Superior temporal gyrus (tissue), 1 donor: ENCODE data around the gene TMEM30A.

ENCODE experiments used
- DNase-seq: peaks from one replicate; pipeline ENCODE4 v3.0.0-alpha.2; 2016; ENCODE audit errors: extremely low spot score

Gene TMEM30A

GRCh38 chr6:75262716-75263400 is 21.7 kb downstream of the TMEM30A start:
- DNase-seq = no peak

DNA sequence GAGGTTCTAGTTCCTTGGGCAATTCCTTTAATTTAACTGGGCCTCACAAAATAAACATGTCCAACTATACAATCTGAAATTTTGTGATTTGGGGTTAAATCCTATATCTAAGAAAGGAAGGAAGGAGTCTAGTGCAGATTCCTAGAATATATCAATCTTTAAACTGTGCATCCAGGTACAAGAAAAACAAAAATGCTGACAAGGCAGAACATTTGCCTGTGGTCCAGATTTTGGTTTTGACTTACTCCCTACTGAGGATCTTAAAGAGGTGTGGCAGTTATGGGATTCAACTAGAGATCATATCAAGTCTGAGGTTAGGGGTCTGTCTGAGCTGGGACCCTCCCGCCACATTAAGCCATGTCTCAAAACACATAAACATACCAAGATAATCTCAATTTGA is 23.3 kb downstream of the TMEM30A start:
- DNase-seq = no peak

DNA sequence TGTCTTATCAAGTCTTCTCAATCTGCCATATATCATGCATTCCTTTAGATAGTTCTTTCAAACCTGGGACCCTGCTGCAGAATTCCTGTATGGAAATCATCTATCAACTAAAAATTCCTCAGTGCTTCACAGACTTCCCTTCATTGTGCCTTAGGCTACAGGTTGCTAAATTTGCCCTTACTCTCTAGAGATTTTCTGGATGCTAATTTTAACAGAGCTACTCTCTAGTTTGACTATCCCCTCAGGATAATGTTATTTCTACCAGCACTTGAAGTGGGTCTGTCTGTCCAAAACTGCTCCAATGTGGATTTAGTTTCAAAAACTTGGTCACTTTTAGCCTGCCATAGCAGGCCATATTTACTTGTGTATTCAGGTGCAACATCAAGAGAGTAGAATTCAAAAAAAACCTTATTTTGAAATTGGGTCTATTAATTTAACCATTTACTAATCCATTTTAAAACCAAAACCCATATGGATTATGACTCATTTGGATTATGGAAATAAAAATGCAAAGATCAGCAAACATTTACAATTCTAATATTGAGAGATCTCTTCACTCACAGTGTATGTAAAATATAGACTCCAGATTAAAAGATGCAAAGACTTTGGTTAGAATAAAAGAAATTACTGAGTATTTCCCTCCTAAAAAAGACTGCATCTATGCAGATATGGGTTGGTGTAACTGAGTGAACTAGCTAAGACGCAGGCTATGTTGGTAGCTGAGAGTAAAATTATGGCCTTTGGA is 27.1 kb downstream of the TMEM30A start:
- no peak for DNase-seq

- no peak for DNase-seq
Measured at GRCh38 chr6:75250552-75250951, 34.0 kb downstream of the TMEM30A start.

DNA sequence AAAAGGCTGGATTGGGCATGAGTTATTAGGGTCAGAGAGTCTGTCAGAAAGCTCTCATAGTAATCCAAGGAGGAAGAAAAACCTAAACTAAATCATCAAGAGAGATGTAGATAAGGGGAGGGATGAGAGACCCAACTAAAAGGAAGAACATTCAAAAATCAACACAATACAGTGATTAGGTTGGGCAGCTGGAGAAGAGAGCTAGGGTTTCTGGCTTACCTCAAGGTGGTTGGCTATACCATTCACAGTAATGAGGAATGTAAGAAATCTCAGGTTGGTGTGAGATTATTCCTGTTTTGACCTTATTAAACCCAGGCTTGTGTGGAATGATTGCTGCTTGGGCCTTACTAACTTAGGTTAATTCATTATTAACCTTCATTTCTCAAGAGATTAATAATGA is 34.8 kb downstream of the TMEM30A start:
- DNase-seq = no peak

- no peak for DNase-seq
Measured at GRCh38 chr6:75246386-75246785, 38.2 kb downstream of the TMEM30A start.

GRCh38 chr6:75244063-75244584 is 40.5 kb downstream of the TMEM30A start:
- DNase-seq = no peak

DNA sequence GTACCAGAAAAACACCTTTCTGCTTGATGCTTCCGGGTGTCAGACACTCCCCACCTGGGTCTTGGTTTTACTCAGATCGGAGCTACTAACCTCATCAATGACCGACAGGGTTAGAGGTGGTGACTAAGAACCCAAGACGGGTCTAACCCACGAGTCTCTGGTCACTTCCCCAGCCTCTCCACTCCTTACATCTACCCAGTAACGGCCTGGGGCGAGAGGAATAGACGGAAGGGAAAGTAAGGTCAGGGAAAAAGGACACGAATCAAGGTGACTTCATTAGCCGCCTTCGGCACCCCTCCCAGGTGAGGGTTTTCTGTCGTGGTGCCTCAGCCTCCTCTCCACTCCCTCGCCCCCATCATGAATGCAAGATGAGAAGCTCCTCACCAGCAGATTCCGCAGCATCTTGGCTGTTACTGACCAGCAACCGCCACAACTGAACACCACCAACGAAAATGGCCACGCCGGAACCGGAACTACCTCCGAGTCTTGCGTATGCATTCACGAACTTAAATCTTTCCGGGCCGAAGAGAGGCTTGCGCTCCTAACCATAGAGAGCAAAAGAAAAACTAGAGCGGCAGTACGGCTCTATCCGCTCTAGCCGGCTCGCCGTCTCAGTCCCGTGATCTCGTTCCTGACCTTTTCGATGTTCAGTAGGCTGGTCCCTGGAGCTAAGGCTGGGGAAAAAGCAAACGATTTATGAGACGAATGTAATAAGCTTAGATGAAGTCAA is 41.1 kb downstream of the TMEM30A start, which contains the start of gene COX7A2:
COX7A2 (minus strand) TSS at position 469 of the 730 bp plus-strand sequence; CDS start at position 402, 67 bp downstream.
- peak; percentile 99 for DNase-seq

- DNase-seq = no peak
Measured at GRCh38 chr6:75236630-75237029, 48.0 kb downstream of the TMEM30A start.

GRCh38 chr6:75235271-75235670 is 49.3 kb downstream of the TMEM30A start:
- no peak for DNase-seq

- DNase-seq = peak; percentile 53
Measured at GRCh38 chr6:75234126-75234865, 50.3 kb downstream of the TMEM30A start.

- no peak for DNase-seq
Measured at GRCh38 chr6:75233092-75233615, 51.4 kb downstream of the TMEM30A start.

DNA sequence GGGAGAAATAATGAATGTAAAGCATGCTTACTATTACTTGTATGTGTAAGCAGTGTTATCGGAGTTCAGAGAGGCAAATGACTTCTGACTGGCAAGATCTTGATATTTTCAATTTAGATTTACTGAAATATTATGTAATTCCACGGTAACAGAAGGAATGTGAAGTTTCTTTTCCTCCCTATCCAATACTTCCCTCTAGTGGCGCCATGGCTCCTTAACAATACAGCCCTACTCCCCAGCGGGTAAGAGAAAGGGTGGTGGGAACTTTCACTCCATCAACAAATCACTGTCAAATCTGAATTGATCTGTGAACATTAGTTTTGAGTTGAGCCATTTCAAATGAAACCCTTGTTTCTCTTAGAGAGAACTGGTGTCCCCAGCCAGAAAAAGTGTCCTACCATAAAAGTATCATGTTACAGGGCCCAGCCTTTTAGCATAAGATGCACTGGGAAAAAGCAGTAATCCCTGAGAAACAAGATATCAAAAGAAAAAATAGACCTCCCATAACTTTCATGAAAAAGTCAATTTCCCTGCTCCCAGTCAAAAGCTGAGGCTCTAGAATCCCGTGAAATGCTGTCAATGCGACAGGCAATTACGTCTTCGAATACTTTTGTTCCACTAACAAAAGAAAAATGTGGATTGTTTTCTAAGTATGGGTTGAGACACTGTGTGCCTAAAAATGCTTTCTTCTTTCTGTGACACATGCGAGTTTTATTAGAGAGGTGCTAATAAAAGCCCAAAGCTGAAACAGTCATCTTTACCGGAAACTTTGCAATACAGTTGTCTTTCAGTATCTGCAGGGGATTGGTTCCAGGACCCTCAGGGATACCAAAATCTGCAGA is 53.9 kb downstream of the TMEM30A start:
- DNase-seq = peak; percentile 85

- DNase-seq = no peak
Measured at GRCh38 chr6:75224303-75224926, 60.2 kb downstream of the TMEM30A start.

DNA sequence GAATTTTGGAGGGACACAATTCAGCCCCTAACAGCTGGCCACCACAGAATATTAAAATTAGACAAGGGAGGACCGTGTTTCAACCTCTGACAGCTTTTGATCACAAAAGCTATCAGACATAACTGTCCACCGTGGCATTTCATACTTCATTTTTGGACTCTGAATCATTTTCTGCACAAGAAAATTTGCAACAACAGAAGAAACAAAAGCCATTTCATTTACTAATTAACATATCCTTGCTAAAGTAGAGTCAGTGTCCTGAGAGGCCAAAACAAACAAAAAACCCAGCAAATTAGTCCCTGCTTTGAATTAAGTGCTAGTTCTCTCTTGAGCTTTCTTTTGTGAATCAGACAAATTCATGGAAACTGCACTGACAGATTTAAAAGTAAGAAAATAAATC is 61.2 kb downstream of the TMEM30A start:
- no peak for DNase-seq

DNA sequence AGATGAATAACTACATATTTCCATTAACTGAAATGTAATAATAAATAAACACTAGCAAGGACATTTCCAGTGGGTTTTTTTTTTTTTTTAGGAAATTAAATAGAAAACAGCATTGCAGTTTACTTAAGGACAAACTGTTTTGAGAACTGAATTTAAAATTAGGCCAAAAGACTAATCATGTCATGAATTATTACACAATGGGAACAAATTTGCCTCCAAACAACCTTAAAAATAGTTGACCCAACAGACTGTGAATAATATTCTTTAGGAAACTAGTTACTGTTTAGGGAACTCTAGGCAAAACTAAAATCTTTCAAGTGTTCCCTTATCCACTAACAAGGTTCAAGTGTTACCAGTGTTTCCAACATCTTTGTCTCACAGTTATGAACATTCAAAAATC is 62.3 kb downstream of the TMEM30A start:
- no peak for DNase-seq

- DNase-seq = no peak
Measured at GRCh38 chr6:75221116-75221515, 63.5 kb downstream of the TMEM30A start.

GRCh38 chr6:75220357-75220756 is 64.2 kb downstream of the TMEM30A start:
- no peak for DNase-seq

GRCh38 chr6:75219263-75219662 is 65.3 kb downstream of the TMEM30A start:
- no peak for DNase-seq

- no peak for DNase-seq
Measured at GRCh38 chr6:75217193-75217592, 67.4 kb downstream of the TMEM30A start.
